ENCODE measurements around the gene CLK2. TPM values are rescaled to one million over a fixed set of nuclear protein-coding genes. Genes with fewer than 3 reads are reported as not detected.
"Not testable (repeated sequence)": the region's sequence is repeated elsewhere in the genome, so short reads cannot be mapped to it uniquely, and the experiment has no call there.

The CLK2 gene
- total RNA-seq, 1 donor from 2014 or later: 32.1 TPM

GRCh38 chr1:155232001-155232978, 41.0 kb downstream of the CLK2 start:
- peak overlapping the region; percentile 74 to 78 for H3K27ac ChIP-seq
- intact Hi-C loops (cut with DNase I); H3K27me3 ChIP-seq; DNase-seq (ENCODE audit: low spot score in 2 of 2); H3K4me3 ChIP-seq; H3K9me3 ChIP-seq: not testable (repeated sequence)
- peaks cover 3 to 21% of the 10 kb centered on the region in 2 donors for H3K4me1 ChIP-seq
- H3K36me3 ChIP-seq: peaks cover 13 to 18% of the 10 kb centered on the region in 2 donors

GRCh38 chr1:155231302-155231701, 42.0 kb downstream of the CLK2 start:
- H3K4me3 ChIP-seq; H3K27me3 ChIP-seq; H3K9me3 ChIP-seq; H3K36me3 ChIP-seq; DNase-seq (ENCODE audit: low spot score in 2 of 2); intact Hi-C loops (cut with DNase I): not testable (repeated sequence)
- Histone ChIP-seq H3K27ac (peak overlapping the region; percentile 74 to 78), H3K4me1 (peaks cover 3 to 23% of the 10 kb centered on the region in 2 donors)

GRCh38 chr1:155228096-155228427, 45.2 kb downstream of the CLK2 start:
- no peak for DNase-seq (ENCODE audit: low spot score in 2 of 2)
- H3K9me3 ChIP-seq: no peaks in the 10 kb centered on the region
- peak overlapping the region; percentile 65 to 67 for H3K4me3 ChIP-seq
- H3K4me1 ChIP-seq: peaks cover 3 to 38% of the 10 kb centered on the region in 2 donors
- no peak for TF ChIP-seq CTCF (IDR thresholded peaks at IDR 0.05)
- intact Hi-C loops (cut with DNase I): no loop called here
- no peaks in the 10 kb centered on the region for H3K27me3 ChIP-seq
- no peaks in the 10 kb centered on the region for H3K36me3 ChIP-seq
- H3K27ac ChIP-seq: peak overlapping the region; percentile 79 to 86

GRCh38 chr1:155227261-155228095, 45.8 kb downstream of the CLK2 start:
- Histone ChIP-seq H3K36me3 (no peaks in the 10 kb centered on the region), H3K4me1 (peaks cover 3 to 36% of the 10 kb centered on the region in 2 donors), H3K27ac (peak overlapping the region; percentile 79 to 86), H3K4me3 (peak overlapping the region; percentile 65 to 67), H3K9me3 (no peaks in the 10 kb centered on the region), H3K27me3 (no peaks in the 10 kb centered on the region)
- DNase-seq (ENCODE audit: low spot score in 2 of 2): peak; percentile 96 to 99
- TF ChIP-seq CTCF (IDR thresholded peaks at IDR 0.05): no peak
- intact Hi-C loops (cut with DNase I): loop anchor here (1.0 to 2.0 kb wide), 3 partner anchors 17 to 54 kb away; partner anchors contain the start of genes KRTCAP2, MTX1 and TRIM46

- no peak for TF ChIP-seq CTCF (IDR thresholded peaks at IDR 0.05)
- intact Hi-C loops (cut with DNase I): loop anchor here (1.0 to 2.0 kb wide), 3 partner anchors 18 to 54 kb away; partner anchors contain the start of genes KRTCAP2, MTX1 and TRIM46
- no peaks in the 10 kb centered on the region for H3K27me3 ChIP-seq
- no peaks in the 10 kb centered on the region for H3K9me3 ChIP-seq
- H3K36me3 ChIP-seq: no peaks in the 10 kb centered on the region
- peaks cover 3 to 30% of the 10 kb centered on the region in 2 donors for H3K4me1 ChIP-seq
- H3K27ac ChIP-seq: peak overlapping the region; percentile 75 to 86
- DNase-seq (ENCODE audit: low spot score in 2 of 2): peak in 1 of 2 donors; percentile 83
- H3K4me3 ChIP-seq: peak overlapping the region; percentile 65 to 67
Observed at GRCh38 chr1:155226910-155227260, 46.4 kb downstream of the CLK2 start.

GRCh38 chr1:155226188-155226909, 47.0 kb downstream of the CLK2 start:
- Histone ChIP-seq H3K36me3 (no peaks in the 10 kb centered on the region), H3K4me3 (peak overlapping the region; percentile 65 to 67), H3K4me1 (peaks cover 0 to 24% of the 10 kb centered on the region in 2 donors), H3K27me3 (no peaks in the 10 kb centered on the region), H3K9me3 (no peaks in the 10 kb centered on the region), H3K27ac (peak overlapping the region; percentile 75 to 86)
- peak; percentile 31 to 73 (median 62) for TF ChIP-seq CTCF (IDR thresholded peaks at IDR 0.05)
- peak in 1 of 2 donors; percentile 88 for DNase-seq (ENCODE audit: low spot score in 2 of 2)
- intact Hi-C loops (cut with DNase I): loop anchor here (2.0 kb wide), 1 partner anchor 18 kb away; no protein-coding TSS in a partner anchor

GRCh38 chr1:155225404-155225759, 47.9 kb downstream of the CLK2 start:
- H3K27me3 ChIP-seq; intact Hi-C loops (cut with DNase I); H3K36me3 ChIP-seq; DNase-seq (ENCODE audit: low spot score in 2 of 2); H3K9me3 ChIP-seq; H3K4me3 ChIP-seq: not testable (repeated sequence)
- Histone ChIP-seq H3K4me1 (peaks cover 0 to 22% of the 10 kb centered on the region in 2 donors), H3K27ac (peak overlapping the region; percentile 75 to 86)
